Fibroblast of lung (primary cell): ENCODE results near the gene RPS6KA2. TPM values are rescaled to one million over a fixed set of nuclear protein-coding genes. Genes with fewer than 3 reads are reported as not detected.

Experiments
- DNase-seq, 2 donors: peaks; one replicate each; pipeline versions ENCODE4 v3.0.0 to v3.0.0-alpha.2; 2010; ENCODE audit warnings: low read depth in 2 of 2
- H2AFZ ChIP-seq: 2 replicates; pipeline ENCODE4 v1.5.1; 2012; ENCODE audit warnings: low read length, control low read depth, inconsistent platforms
- H3K27ac ChIP-seq: 2 replicates; pipeline ENCODE4 v1.5.1; 2011; ENCODE audit warnings: low read length, control low read depth; ENCODE audit not compliant: insufficient read depth
- H3K27me3 ChIP-seq: 2 replicates; pipeline ENCODE4 v1.5.1; 2011; ENCODE audit warnings: mild to moderate bottlenecking, low read length; ENCODE audit not compliant: control insufficient read depth, insufficient read depth
- H3K36me3 ChIP-seq: 2 replicates; pipeline ENCODE4 v1.5.1; 2011; ENCODE audit warnings: low read length; ENCODE audit not compliant: control insufficient read depth, insufficient read depth
- H3K4me1 ChIP-seq: 2 replicates; pipeline ENCODE4 v1.5.1; 2011; ENCODE audit warnings: low read length; ENCODE audit not compliant: control insufficient read depth, insufficient read depth; ENCODE audit errors: extremely low read depth
- H3K4me2 ChIP-seq: 2 replicates; pipeline ENCODE4 v1.5.1; 2011; ENCODE audit warnings: low read length, control low read depth; ENCODE audit not compliant: insufficient read depth; ENCODE audit errors: extremely low read depth
- H3K4me3 ChIP-seq, 4 experiments: fragments of 200-600 bp in 1 of 4; sonication (generic) in 1 of 4; replicated peaks in 1 of 4; 2 replicates each; pipeline ENCODE4 v1.5.1; 2011 to 2016; ENCODE audit warnings: low read length in 4 of 4, low read depth in 3 of 4, mild to moderate bottlenecking in 3 of 4, control low read depth in 2 of 4, inconsistent platforms in 1 of 4, mixed read lengths in 1 of 4; ENCODE audit not compliant: insufficient read depth in 1 of 4; ENCODE audit errors: control extremely low read depth in 1 of 4
- H3K79me2 ChIP-seq: 2 replicates; pipeline ENCODE4 v1.5.1; 2012; ENCODE audit warnings: mild to moderate bottlenecking, low read length, inconsistent platforms; ENCODE audit not compliant: control insufficient read depth, insufficient read depth
- H3K9ac ChIP-seq: 2 replicates; pipeline ENCODE4 v1.5.1; 2011; ENCODE audit warnings: mild to moderate bottlenecking, low read length, control low read depth; ENCODE audit not compliant: insufficient read depth
- H3K9me3 ChIP-seq: 2 replicates; pipeline ENCODE4 v1.5.1; 2012; ENCODE audit warnings: low read depth, low read length; ENCODE audit not compliant: control insufficient read depth, insufficient read depth
- H4K20me1 ChIP-seq: 2 replicates; pipeline ENCODE4 v1.5.1; 2011; ENCODE audit warnings: low read length; ENCODE audit not compliant: control insufficient read depth, insufficient read depth; ENCODE audit errors: extremely low read depth
- EZH2 ChIP-seq: IDR thresholded peaks from 2 replicates; pipeline ENCODE4 v1.5.1; 2012; ENCODE audit warnings: low read length, control low read depth, mild to moderate bottlenecking; ENCODE audit errors: missing control alignments
- polyA plus RNA-seq, 2 donors: library from polyadenylated mRNA; depleted of rRNA in 1 of 2; stranded (reverse) in 1 of 2; unstranded in 1 of 2; fragments of >200 nt; gene quantifications; 2 replicates each; pipeline ENCODE4 v1.2.1, GENCODE V29; 2011 to 2012; ENCODE audit warnings: missing spikeins in 1 of 2
- total RNA-seq: library from RNA; depleted of rRNA; stranded (reverse); fragments of >200 nt; gene quantifications from 2 replicates; pipeline ENCODE4 v1.2.1, GENCODE V29; 2014
- TF ChIP-seq, protein P1 (sequence below), 2 donors: IDR thresholded peaks in 1 of 2; conservative IDR thresholded peaks in 1 of 2; 1 replicate in 1 of 2; 2 replicates in 1 of 2; pipeline ENCODE4 v1.5.1; 2011 to 2012; ENCODE audit warnings: low read length in 2 of 2, control low read depth in 1 of 2, inconsistent platforms in 1 of 2, low read depth in 1 of 2, mild to moderate bottlenecking in 1 of 2

The RPS6KA2 gene
- total and polyA plus RNA-seq, 2 donors (not counting 1 experiment from before 2014, with no cell fraction given), result 66.8 to 116 TPM

DNA sequence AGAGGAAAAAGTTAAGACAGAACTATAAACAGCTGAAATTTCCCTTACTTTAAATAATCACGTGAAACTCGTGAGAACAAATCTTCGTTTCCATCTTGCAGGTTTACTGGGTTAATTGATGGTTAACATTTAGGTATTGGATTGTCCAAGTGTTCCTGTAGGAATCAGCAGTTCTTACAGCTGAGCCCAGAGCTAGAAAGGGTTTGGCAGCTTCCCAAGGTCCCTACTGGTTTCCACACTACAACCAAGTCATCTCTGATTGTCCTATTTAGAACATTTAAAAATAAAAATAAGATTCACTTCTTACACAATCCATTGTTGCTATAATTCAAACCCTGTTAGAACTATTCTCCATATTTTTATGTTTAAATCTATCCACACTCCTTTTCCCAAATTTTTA is 260.1 kb downstream of the RPS6KA2 start:
- no peaks in the 10 kb centered on the region for H3K9me3 ChIP-seq
- no peak for DNase-seq
- H3K4me1 ChIP-seq, result peaks cover 2% of the 10 kb centered on the region
- H3K36me3 ChIP-seq, result no peaks in the 10 kb centered on the region
- H3K79me2 ChIP-seq, result no peaks in the 10 kb centered on the region
- H3K27me3 ChIP-seq, result no peaks in the 10 kb centered on the region
- TF ChIP-seq, protein P1, sequence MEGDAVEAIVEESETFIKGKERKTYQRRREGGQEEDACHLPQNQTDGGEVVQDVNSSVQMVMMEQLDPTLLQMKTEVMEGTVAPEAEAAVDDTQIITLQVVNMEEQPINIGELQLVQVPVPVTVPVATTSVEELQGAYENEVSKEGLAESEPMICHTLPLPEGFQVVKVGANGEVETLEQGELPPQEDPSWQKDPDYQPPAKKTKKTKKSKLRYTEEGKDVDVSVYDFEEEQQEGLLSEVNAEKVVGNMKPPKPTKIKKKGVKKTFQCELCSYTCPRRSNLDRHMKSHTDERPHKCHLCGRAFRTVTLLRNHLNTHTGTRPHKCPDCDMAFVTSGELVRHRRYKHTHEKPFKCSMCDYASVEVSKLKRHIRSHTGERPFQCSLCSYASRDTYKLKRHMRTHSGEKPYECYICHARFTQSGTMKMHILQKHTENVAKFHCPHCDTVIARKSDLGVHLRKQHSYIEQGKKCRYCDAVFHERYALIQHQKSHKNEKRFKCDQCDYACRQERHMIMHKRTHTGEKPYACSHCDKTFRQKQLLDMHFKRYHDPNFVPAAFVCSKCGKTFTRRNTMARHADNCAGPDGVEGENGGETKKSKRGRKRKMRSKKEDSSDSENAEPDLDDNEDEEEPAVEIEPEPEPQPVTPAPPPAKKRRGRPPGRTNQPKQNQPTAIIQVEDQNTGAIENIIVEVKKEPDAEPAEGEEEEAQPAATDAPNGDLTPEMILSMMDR (conservative IDR thresholded peaks at IDR 0.05 in 1 of 2, IDR thresholded peaks at IDR 0.05 in 1 of 2; ENCODE audit: low read depth in 1 of 2, low read length in 2 of 2), result no peak
- TF ChIP-seq EZH2, result no peak
- H2AFZ ChIP-seq, result no peak overlapping the region
- H4K20me1 ChIP-seq, result no peaks in the 10 kb centered on the region
- H3K4me2 ChIP-seq, result no peak overlapping the region
- H3K9ac ChIP-seq, result no peak overlapping the region
- no peak overlapping the region for H3K4me3 ChIP-seq
- no peak overlapping the region for H3K27ac ChIP-seq

DNA sequence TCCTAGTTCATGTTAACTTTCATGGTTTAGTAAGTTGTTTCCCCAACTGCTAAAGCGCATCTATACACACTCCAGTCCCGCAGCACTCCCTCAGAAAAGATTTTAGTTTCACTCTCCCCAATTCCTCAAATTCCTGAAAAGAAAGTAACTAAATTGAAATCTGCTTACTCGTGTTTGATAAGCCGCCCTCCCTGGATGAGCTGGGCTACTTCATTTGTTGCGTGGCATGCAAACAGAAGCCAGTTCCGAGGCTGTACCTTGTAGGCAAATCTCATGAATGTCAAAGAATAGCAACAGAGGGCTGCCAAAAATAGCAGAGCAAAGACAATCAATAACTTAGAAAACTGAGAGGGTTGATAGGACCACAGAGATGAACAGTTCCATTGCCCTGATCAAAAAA is 261.2 kb downstream of the RPS6KA2 start:
- no peak overlapping the region for H2AFZ ChIP-seq
- no peak overlapping the region for H3K9ac ChIP-seq
- H3K4me1 ChIP-seq, result peaks cover 2% of the 10 kb centered on the region
- H3K27ac ChIP-seq, result no peak overlapping the region
- H3K9me3 ChIP-seq, result no peaks in the 10 kb centered on the region
- H3K4me3 ChIP-seq, result no peak overlapping the region
- no peaks in the 10 kb centered on the region for H4K20me1 ChIP-seq
- TF ChIP-seq, protein P1 (conservative IDR thresholded peaks at IDR 0.05 in 1 of 2, IDR thresholded peaks at IDR 0.05 in 1 of 2; ENCODE audit: low read depth in 1 of 2, low read length in 2 of 2), result no peak
- no peak for TF ChIP-seq EZH2
- peak in 1 of 2 donors; percentile 63 for DNase-seq
- H3K79me2 ChIP-seq, result no peaks in the 10 kb centered on the region
- no peaks in the 10 kb centered on the region for H3K36me3 ChIP-seq
- no peaks in the 10 kb centered on the region for H3K27me3 ChIP-seq
- no peak overlapping the region for H3K4me2 ChIP-seq

DNA sequence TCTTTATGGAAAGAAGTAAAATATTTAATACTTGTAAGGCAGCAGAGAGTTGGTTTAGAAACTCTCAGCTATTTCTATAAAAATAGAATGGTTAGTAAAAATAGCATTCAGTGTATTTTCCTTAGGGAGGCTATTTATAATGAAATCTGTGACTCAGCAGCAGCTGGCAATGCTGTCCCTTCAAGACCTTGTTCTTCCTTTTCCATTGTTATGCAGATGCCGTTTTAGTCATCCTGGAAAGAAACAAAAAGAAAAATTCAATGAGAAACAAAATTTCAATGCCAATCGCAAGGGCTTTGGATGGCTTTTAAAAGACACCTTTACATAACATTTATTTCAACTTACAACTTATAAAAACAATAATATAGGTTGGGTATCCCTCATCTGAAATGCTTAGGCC is 261.8 kb downstream of the RPS6KA2 start:
- Histone ChIP-seq H3K9me3 (no peaks in the 10 kb centered on the region), H3K27me3 (no peaks in the 10 kb centered on the region), H2AFZ (no peak overlapping the region), H3K4me1 (peaks cover 2% of the 10 kb centered on the region), H3K79me2 (no peaks in the 10 kb centered on the region), H3K4me2 (no peak overlapping the region), H3K36me3 (no peaks in the 10 kb centered on the region), H3K27ac (no peak overlapping the region), H4K20me1 (no peaks in the 10 kb centered on the region), H3K9ac (no peak overlapping the region), H3K4me3 (no peak overlapping the region)
- TF ChIP-seq EZH2, result no peak
- TF ChIP-seq, protein P1 (conservative IDR thresholded peaks at IDR 0.05 in 1 of 2, IDR thresholded peaks at IDR 0.05 in 1 of 2; ENCODE audit: low read depth in 1 of 2, low read length in 2 of 2), result no peak
- peak; percentile 31 to 81 for DNase-seq
